ENCODE data around the gene UPK2.
A peak's percentile ranks its signal among the peaks of the same experiment; 100 is the strongest.

UPK2 gene

GRCh38 chr11:118956094-118956846, at the start of gene UPK2:
Gene UPK2, plus strand, starts transcription at chr11:118956298. Its CDS starts 53 bp downstream, at chr11:118956351.
- DNase-seq = peak; percentile 67

GRCh38 chr11:118907051-118908042, 48.8 kb upstream of the UPK2 start:
- DNase-seq = peak; percentile 45

DNA sequence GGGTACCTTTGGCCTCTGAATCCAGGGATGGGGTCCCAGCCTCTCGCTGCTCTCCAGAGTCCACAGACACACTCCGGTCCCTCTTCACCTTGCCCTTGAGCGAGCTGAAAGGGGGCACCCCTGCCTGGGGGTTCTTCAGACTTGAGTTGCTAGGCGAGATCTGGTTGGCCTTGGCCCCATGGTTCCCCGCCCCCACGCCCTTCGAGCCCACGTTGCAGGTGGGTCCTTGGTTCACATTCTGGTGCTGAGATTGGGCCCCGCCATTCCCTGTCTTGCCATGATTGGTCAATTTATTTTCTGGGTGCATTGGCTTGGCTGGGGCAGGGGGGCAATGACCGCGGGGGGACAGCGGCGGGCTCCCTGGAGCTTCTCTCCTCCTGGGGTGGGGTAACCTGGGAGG, 47.8 kb upstream of the UPK2 start:
- no peak for DNase-seq

- DNase-seq = peak; percentile 67
Observed at GRCh38 chr11:118908901-118909618, 47.0 kb upstream of the UPK2 start.

DNA sequence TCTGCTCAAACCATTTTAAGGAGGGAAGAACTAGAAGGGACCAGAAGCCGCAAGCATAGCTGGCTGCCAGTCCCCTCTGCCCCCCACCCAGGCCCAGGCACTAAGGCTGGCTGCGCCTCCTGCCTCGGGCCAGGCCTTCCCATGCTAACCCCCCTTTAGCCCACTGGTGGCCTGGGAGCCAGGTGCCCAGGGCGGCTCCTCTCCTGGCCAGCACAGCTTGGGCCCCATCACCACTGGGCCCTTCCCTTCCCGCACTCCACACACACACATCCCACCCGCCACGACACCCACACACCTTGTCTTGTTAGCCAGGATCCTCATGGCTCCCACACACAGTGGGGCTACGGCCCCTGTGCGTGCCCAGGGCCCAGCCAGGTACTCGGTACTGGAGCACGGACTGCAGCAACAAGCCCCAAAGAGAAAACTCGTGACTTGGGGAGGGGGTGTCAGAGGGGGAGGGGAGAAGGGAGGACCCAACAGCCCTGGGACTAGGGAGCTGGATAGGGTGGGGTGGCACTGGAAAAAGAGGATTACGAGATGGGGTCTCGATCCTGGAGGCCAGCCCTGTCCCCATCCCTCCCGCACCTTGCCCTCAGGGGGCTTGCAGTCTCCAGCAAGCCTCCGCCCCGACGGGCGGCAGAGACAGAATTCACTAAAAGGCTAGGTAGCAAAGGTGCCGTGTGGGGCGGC, 46.3 kb upstream of the UPK2 start:
- no peak for DNase-seq

GRCh38 chr11:118910309-118911112, 45.6 kb upstream of the UPK2 start:
- DNase-seq = peak; percentile 88

GRCh38 chr11:118911113-118911879, 44.8 kb upstream of the UPK2 start:
- DNase-seq = peak; percentile 82

GRCh38 chr11:118911880-118912741, 44.0 kb upstream of the UPK2 start:
- peak; percentile 95 for DNase-seq

GRCh38 chr11:118912742-118913410, 43.2 kb upstream of the UPK2 start:
- peak; percentile 57 for DNase-seq

DNA sequence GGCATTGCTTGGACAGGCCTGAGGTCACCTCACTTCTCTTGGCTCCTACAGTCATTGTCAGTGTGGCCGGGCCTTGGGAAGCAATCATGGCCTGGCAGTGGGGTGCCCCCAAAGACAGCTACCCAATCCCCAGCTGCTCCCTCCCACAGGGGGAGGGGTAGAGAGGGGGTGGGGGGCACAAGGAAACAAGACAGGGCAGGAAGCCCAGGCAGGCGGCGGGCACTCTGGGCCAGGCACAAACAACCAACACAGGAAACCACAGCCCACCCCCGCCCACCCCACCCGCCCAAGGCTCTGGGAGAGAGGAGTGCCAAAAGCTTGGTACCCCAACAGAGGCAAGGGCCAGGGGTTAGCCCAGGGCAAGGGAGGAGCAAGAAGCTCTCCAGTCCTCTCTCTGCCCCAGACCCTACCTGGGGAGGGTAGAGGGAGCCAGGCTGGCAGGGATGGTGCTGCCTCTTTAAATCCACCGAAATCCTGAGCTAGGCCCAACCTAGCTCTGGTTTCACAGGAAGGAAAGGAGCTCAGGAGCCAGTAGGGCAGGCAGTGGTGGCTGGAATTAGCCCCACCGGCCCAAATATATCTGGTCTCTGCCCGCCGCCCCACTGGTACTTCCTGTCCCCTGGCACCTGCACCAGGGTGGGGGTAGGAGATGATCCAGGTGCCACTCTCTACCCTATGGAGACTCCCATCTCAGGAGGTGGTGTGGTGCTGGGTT, 42.5 kb upstream of the UPK2 start:
- DNase-seq = peak; percentile 62

GRCh38 chr11:118914178-118914918, 41.8 kb upstream of the UPK2 start:
- no peak for DNase-seq

- DNase-seq = no peak
Observed at GRCh38 chr11:118914987-118915386, 41.1 kb upstream of the UPK2 start.

GRCh38 chr11:118915396-118915795, 40.7 kb upstream of the UPK2 start:
- no peak for DNase-seq

DNA sequence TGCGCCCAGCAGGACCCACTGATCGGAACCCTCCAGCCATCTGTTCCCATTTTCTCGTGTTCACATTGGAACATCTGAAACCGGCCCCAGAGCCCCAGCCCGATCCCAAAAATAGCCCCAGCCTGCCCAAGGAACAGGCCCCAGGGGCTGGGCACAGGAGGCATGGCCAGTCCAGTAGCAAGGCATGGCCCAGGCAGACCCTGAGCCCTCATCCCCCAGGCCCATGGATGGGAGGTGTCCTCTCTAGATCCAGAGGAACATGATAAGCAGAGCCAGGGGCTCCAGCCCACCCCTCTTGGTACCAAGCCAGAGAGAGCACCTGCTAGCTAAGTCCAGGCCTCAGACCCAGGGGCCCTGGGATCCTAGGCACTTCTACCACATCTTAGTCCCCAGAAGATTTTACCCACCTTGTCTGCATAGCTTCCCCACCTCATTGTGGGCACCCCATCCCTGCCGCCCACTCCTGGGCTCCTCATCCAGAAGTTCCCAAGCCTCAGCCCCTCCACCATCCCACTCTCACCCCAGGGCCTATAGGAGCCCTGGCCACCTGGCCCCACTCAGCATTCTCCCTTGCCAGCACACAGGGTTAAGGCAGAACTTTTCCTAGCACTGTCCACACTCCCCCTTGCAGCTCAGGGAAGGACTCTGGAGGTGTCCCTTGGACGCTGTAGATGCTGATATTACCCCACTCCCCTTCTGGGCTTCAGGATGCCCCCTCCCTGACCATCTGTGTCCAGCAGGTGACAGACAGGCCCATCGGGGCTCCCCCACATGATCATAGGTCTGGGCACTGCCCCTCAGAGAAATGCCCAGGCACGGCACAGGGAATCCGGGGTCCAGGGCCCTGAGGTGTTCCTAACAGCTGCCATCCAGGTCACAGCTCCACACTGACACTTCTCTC, 39.9 kb upstream of the UPK2 start:
- no peak for DNase-seq

- peak; percentile 91 for DNase-seq
Observed at GRCh38 chr11:118916842-118917388, 39.2 kb upstream of the UPK2 start.

DNA sequence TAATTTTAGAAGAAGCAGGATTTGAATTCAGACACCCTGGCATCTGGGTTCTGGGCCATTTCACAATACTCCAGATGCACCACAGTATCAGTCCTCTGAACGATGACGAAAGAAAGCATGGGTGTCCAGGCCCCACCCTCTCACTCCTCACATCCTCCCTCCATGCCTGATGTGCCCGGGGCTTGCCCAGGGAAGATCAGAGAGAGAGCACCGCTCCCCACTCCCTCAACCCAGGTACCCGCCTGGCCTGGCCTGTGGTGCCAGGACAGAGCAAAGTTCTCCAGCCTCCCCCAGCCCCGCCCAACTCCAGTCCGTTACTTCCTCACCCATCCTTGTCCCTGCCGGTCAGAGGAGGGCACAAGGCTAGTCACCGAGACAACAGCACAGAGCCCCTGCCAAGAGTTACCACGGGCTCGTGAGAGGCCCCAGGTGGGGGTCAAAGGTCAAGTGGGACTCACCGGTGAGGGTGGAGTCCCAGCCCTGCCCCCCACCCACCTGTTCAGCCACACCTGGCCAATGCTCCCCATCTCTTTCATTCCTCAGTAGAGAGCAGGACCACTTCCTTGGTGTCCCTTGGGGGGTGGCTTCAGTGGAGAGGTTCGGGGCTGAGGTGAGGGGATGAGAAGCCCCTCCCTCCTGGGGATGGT, 38.5 kb upstream of the UPK2 start:
- DNase-seq = peak; percentile 96

All from NCI-H226 (cell line).